Aorta (tissue), 5 donors: ENCODE results near the gene CHST3. TPM values are rescaled to one million over a fixed set of nuclear protein-coding genes. Genes with fewer than 3 reads are reported as not detected.
"Not testable (repeated sequence)": the region's sequence is repeated elsewhere in the genome, so short reads cannot be mapped to it uniquely, and the experiment has no call there.

Experiments
- ATAC-seq: fragments of 200-7000 bp; cut with Tn5 transposase; one replicate; pipeline ENCODE4 v1.9.1; 2022; ENCODE audit warnings: moderate library complexity; ENCODE audit not compliant: low FRiP score
- DNase-seq, 2 donors: peaks; one replicate each; pipeline ENCODE4 v3.0.0-alpha.2; 2020
- H3K27ac ChIP-seq, 2 donors: one replicate each; pipeline ENCODE4 v1.5.1; 2013; ENCODE audit warnings: low read length in 2 of 2, mild to moderate bottlenecking in 2 of 2, moderate library complexity in 2 of 2, control low read depth in 1 of 2, inconsistent platforms in 1 of 2, low read depth in 1 of 2
- H3K27me3 ChIP-seq, 2 donors: one replicate each; pipeline ENCODE4 v1.6.1; 2013; ENCODE audit warnings: control low read depth in 1 of 2, low read length in 1 of 2, mild to moderate bottlenecking in 1 of 2, moderate library complexity in 1 of 2; ENCODE audit not compliant: insufficient read depth in 2 of 2, control insufficient read depth in 1 of 2
- H3K36me3 ChIP-seq, 2 donors: one replicate each; pipeline ENCODE4 v1.6.1; 2013; ENCODE audit warnings: control low read depth in 1 of 2, low read length in 1 of 2, mild to moderate bottlenecking in 1 of 2; ENCODE audit not compliant: insufficient read depth in 2 of 2, control insufficient read depth in 1 of 2
- H3K4me1 ChIP-seq, 2 donors: one replicate each; pipeline ENCODE4 v1.6.1; 2013; ENCODE audit warnings: low read length in 2 of 2, control low read depth in 1 of 2, mild to moderate bottlenecking in 1 of 2, moderate library complexity in 1 of 2; ENCODE audit not compliant: insufficient read depth in 2 of 2, control insufficient read depth in 1 of 2
- H3K4me3 ChIP-seq, 2 donors: one replicate each; pipeline ENCODE4 v1.5.1; 2013; ENCODE audit warnings: low read length in 2 of 2, control low read depth in 1 of 2, mild to moderate bottlenecking in 1 of 2
- H3K9me3 ChIP-seq: one replicate; pipeline ENCODE4 v1.6.1; 2013; ENCODE audit warnings: mild to moderate bottlenecking, low read length; ENCODE audit not compliant: control insufficient read depth
- WGBS, 2 donors: extraction: QIAGEN DNeasy Blood & Tissue Kit; methylation state at CpG; one replicate each; pipeline ENCODE4 v1.1.7; 2013; 5-methylcytosine and 5-hydroxymethylcytosine counted together
- intact Hi-C, 2 donors: fragments of 100-400 bp; cut with DNase I; formaldehyde crosslinking; loops; one replicate each; pipeline versions ENCODE4 v1.14.2 to v1.15.0; 2022
- polyA plus RNA-seq, 2 donors: library from polyadenylated mRNA; stranded (reverse); fragments of 200-250 nt; gene quantifications; one replicate each; pipeline ENCODE4 v1.2.3, GENCODE V29; 2013
- total RNA-seq, 2 donors: library from RNA; stranded (reverse); fragmentation: NEBNext Ultra II Directional; extraction: Animal tissue kit (Norgen Biotek cat#: 25700); gene quantifications; one replicate each; pipeline ENCODE4 v1.2.1, GENCODE V29; 2021
- donor health status: healthy with polysubstance abuse.
- donor health status: Bipolar disorder and iron deficiency.
- donor health status: DM: no; HTN: no; CAD: no.
- donor health status: DM: no; HTN: no; CAD: no.
- donor health status: DM: yes; HTN: yes; CAD: no.

CHST3 gene
- total and polyA plus RNA-seq, 4 donors: 4.1 to 47.9 (median 19.6) TPM

DNA sequence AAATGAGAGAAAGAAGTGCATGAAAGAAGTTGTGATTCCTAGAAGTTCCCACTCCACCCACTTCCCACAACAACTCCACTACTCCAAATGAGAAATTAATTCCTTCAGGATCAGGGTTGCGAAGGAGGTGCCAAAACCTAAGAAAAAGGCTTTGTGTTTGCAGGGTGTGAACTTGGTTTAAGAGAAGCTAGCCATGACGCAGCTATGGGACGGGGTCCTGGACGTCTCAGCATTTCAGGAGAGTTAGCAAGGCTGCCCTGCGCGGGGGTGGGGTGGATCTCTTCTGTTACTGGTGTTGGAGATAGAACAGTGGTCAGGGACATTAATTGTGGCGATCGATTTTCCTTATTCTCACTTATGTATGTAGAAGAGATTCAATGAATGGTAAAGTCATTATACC is 61.2 kb downstream of the CHST3 start:
- no peak overlapping the region for H3K27ac ChIP-seq
- H3K27me3 ChIP-seq: no peaks in the 10 kb centered on the region
- H3K4me3 ChIP-seq: no peak overlapping the region
- intact Hi-C loops: no loop called here
- no peaks in the 10 kb centered on the region for H3K4me1 ChIP-seq
- no peak for DNase-seq
- H3K36me3 ChIP-seq: no peaks in the 10 kb centered on the region
- ATAC-seq: no peak
- H3K9me3 ChIP-seq: no peaks in the 10 kb centered on the region
- WGBS, 2 donors: 92 to 94% methylated on average over 8 of the region's 8 CpGs

GRCh38 chr10:72025832-72026231 is 61.6 kb downstream of the CHST3 start:
- Histone ChIP-seq H3K27me3 (no peaks in the 10 kb centered on the region), H3K36me3 (no peaks in the 10 kb centered on the region), H3K27ac (no peak overlapping the region), H3K4me1 (no peaks in the 10 kb centered on the region), H3K9me3 (no peaks in the 10 kb centered on the region), H3K4me3 (no peak overlapping the region)
- 70 to 81% methylated on average over 5 of the region's 5 CpGs for WGBS, 2 donors
- intact Hi-C loops: no loop called here
- DNase-seq: no peak
- no peak for ATAC-seq

DNA sequence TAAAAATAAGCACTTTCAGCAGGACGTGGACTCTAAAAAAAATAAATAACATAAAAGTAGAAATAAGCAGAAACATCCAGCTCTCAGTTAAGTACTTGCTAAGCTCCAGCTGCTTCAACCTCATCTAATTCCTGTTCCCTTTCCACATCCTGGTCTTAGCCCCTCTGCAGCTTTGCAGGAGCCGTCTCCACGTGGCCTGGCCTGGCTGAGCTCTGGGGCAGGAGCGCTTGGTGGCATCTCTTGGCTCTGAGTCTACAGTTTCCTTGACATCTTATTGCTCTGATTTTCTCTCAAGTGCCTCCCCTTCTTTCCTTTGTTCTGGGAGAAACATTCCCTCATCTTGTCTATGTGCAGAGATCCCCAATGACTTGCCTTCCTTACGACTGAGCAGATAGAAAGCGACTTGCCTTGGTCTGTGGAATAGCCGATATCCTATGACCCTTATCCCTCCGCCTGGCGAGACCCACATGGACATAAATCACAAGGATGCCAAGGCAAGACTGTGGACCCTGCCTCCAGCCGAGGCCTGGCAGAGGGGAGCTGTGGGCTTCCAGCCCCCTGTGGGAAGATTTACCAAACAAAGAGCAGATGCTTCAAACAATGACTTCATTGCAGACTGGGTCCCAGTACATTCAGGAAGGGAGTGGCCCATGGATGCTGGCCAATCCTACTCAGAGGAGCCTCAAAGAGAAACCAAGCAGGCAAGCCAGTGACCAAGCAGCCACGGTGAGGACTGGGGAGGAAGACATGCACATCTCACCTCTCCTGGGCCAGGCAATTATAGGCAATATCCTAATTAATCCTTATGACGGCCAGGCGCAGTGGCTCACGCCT is 62.3 kb downstream of the CHST3 start:
- H3K27me3 ChIP-seq: no peaks in the 10 kb centered on the region
- intact Hi-C loops: no loop called here
- peak; percentile 73 to 80 for DNase-seq
- ATAC-seq: peak; percentile 34
- no peaks in the 10 kb centered on the region for H3K9me3 ChIP-seq
- WGBS, 2 donors: 88 to 92% methylated on average over 14 of the region's 14 CpGs
- H3K36me3 ChIP-seq: no peaks in the 10 kb centered on the region
- no peak overlapping the region for H3K4me3 ChIP-seq
- H3K4me1 ChIP-seq: no peaks in the 10 kb centered on the region
- H3K27ac ChIP-seq: no peak overlapping the region

GRCh38 chr10:72027498-72027897 is 63.3 kb downstream of the CHST3 start:
- Histone ChIP-seq H3K36me3 (no peaks in the 10 kb centered on the region), H3K9me3 (no peaks in the 10 kb centered on the region), H3K27ac (no peak overlapping the region), H3K4me1 (no peaks in the 10 kb centered on the region), H3K27me3 (no peaks in the 10 kb centered on the region), H3K4me3 (no peak overlapping the region)
- DNase-seq (no peak), ATAC-seq (no peak)
- intact Hi-C loops: no loop called here
- 83 to 85% methylated on average over 6 of the region's 6 CpGs for WGBS, 2 donors

GRCh38 chr10:72029414-72029813 is 65.2 kb downstream of the CHST3 start:
- no peak for ATAC-seq
- DNase-seq: no peak
- 86 to 89% methylated on average over 1 of the region's 1 CpG for WGBS, 2 donors
- H3K9me3 ChIP-seq: no peaks in the 10 kb centered on the region
- intact Hi-C loops: no loop called here
- no peaks in the 10 kb centered on the region for H3K36me3 ChIP-seq
- no peak overlapping the region for H3K27ac ChIP-seq
- no peaks in the 10 kb centered on the region for H3K4me1 ChIP-seq
- no peaks in the 10 kb centered on the region for H3K27me3 ChIP-seq
- H3K4me3 ChIP-seq: no peak overlapping the region

GRCh38 chr10:72030762-72031543 is 66.8 kb downstream of the CHST3 start:
- H3K9me3 ChIP-seq: no peaks in the 10 kb centered on the region
- no peaks in the 10 kb centered on the region for H3K27me3 ChIP-seq
- ATAC-seq: no peak
- intact Hi-C loops: no loop called here
- no peak for DNase-seq
- no peaks in the 10 kb centered on the region for H3K36me3 ChIP-seq
- H3K4me3 ChIP-seq: no peak overlapping the region
- WGBS, 2 donors: 86 to 90% methylated on average over 19 of the region's 19 CpGs
- no peaks in the 10 kb centered on the region for H3K4me1 ChIP-seq
- H3K27ac ChIP-seq: no peak overlapping the region

DNA sequence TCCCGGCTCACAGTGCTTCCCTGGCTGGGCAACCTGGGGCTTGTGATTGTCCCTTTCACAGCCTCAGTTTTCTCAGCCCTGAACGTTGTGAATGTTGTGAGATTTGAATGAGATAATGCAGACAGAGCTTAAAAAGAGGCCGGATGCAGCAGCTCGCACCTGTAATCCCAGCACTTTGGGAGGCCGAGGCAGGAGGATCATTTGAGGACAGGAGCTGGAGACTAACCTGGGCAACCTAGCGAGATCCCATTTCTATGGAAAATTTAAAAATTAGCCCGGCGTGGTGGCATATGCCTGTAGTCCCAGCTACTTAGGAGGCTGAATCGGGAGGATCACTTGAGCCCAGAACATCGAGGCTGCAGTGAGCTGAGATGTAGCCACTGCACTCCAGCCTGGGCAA is 67.5 kb downstream of the CHST3 start:
- Histone ChIP-seq H3K27me3 (no peaks in the 10 kb centered on the region), H3K4me1 (no peaks in the 10 kb centered on the region), H3K9me3 (no peaks in the 10 kb centered on the region), H3K4me3 (no peak overlapping the region), H3K36me3 (no peaks in the 10 kb centered on the region), H3K27ac (no peak overlapping the region)
- no peak for ATAC-seq
- intact Hi-C loops: no loop called here
- DNase-seq: no peak
- WGBS, 2 donors: 92 to 94% methylated on average over 10 of the region's 10 CpGs

DNA sequence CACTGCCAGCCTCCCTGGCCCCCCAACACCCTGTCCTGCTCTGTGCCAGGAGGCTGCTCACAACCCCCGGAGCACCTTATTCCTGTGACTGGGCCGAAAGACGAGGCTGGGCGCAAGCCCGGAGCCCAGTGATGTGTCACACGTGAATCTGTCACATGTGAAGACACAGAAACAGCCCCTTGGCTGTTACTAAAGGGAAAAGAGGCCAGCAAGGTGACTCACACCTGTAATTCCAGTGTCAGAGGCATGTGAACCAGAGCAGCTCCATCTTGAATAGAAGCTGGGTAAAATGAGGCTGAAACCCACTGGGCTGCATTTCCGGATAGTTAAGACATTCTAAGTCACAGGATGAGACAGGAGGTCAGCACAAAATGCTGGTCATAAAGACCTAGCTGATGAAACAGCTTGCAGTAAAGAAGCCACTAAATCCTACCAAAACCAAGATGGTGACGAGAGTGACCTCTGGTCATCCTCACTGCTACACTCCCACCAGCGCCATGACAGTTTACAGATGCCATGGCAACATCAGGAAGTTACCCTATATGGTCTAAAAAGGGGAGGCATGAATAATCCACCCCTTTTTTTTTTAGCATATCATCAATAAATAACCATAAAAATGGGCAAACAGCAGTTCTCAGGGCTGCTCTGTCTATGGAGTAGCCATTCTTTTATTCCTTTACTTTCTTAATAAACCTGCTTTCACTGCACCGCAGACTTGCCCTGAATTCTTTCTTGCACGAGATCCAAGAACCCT is 68.4 kb downstream of the CHST3 start:
- DNase-seq, H3K27ac ChIP-seq, H3K36me3 ChIP-seq, ATAC-seq, H3K27me3 ChIP-seq, H3K4me1 ChIP-seq, H3K4me3 ChIP-seq, intact Hi-C loops, H3K9me3 ChIP-seq: not testable (repeated sequence)
- 83 to 87% methylated on average over 11 of the region's 11 CpGs for WGBS, 2 donors
